Activated CD4-positive, alpha-beta memory T cell treated with anti-CD3 and anti-CD28 coated beads, Interleukin-2, amount 10 ng/mL, durations not matched to agents 7 days and 5 days (primary cell): ENCODE results near the gene POTEJ. TPM values are rescaled to one million over a fixed set of nuclear protein-coding genes. Genes with fewer than 3 reads are reported as not detected.
"Not testable (repeated sequence)": the region's sequence is repeated elsewhere in the genome, so short reads cannot be mapped to it uniquely, and the experiment has no call there.

Experiments
- CTCF ChIA-PET: fragments of 350-600 bp; sonication (Branson Sonifier 250); formaldehyde crosslinking; loops from one replicate; lab custom pipeline; 2021; ENCODE audit warnings: antibody characterized with exemption, inconsistent platforms; lab: Charles Lee
- POLR2A ChIA-PET: fragments of 350-600 bp; sonication (Branson Sonifier 250); formaldehyde crosslinking; loops from one replicate; lab custom pipeline; 2021; ENCODE audit warnings: antibody characterized with exemption; lab: Charles Lee
- DNase-seq: peaks from one replicate; pipeline ENCODE4 v3.0.0-alpha.2; 2020
- H3K27ac Mint-ChIP-seq: one replicate; pipeline ENCODE4 v1.8.0; 2021; ENCODE audit warnings: mild to moderate bottlenecking, mixed read lengths
- H3K27me3 Mint-ChIP-seq: one replicate; pipeline ENCODE4 v1.8.0; 2021; ENCODE audit warnings: mixed read lengths
- H3K36me3 Mint-ChIP-seq: one replicate; pipeline ENCODE4 v1.8.0; 2021; ENCODE audit warnings: low read depth, mixed read lengths
- H3K4me1 Mint-ChIP-seq: one replicate; pipeline ENCODE4 v1.8.0; 2021; ENCODE audit warnings: mixed read lengths
- H3K4me3 Mint-ChIP-seq: one replicate; pipeline ENCODE4 v1.8.0; 2021; ENCODE audit warnings: mild to moderate bottlenecking, mixed read lengths
- H3K9me3 Mint-ChIP-seq: one replicate; pipeline ENCODE4 v1.8.0; 2021; ENCODE audit warnings: mixed read lengths
- total RNA-seq, 2 experiments: library from RNA; stranded (reverse); gene quantifications; one replicate each; pipeline ENCODE4 v1.2.3, GENCODE V29; 2021

POTEJ gene
- total RNA-seq = not detected

DNA sequence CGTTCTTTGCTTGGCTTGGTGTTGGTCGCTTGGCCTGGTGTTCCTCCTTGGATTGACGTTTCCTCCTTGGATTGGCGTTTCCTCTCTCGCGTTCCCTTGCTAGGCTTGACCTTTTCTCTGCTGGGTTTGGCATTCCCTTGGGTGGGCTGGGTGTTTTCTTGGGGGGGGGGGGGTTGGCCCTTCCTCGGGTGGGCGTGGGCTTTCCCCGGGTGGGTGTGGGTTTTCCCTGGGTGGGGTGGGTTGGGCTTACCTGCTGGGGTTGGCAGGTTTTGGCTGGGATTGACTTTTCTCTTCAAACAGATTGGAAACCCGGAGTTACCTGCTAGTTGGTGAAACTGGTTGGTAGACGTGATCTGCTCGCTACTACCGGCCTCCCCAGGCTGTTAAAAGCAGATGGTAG, at the start of gene POTEJ:
POTEJ (plus strand) TSS at position 301 of the 400 bp plus-strand sequence; CDS start at position 394, 93 bp downstream.
- H3K4me1 Mint-ChIP-seq, H3K27ac Mint-ChIP-seq, H3K36me3 Mint-ChIP-seq, CTCF ChIA-PET, DNase-seq, H3K9me3 Mint-ChIP-seq, H3K4me3 Mint-ChIP-seq, POLR2A ChIA-PET, H3K27me3 Mint-ChIP-seq: not testable (repeated sequence)

DNA sequence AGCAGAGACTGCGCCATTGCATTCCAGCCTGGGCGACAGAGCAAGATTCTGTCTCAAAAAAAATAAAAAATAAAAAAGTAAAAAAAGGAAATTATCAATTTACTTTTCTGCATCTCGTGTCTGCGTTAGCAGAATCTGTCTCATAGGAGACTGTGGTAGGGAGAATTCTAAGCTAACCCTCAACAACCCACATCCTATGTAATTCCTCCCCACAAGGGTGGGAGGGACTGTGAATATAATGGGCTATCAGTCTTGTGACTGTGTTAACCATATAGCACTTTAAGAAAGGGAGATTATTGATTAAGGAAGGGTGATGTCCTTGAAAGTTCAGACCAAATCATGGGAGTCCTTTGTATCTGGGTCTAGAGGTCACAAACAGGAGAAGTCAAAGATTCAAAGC, 45.1 kb upstream of the POTEJ start:
- H3K4me3 Mint-ChIP-seq, CTCF ChIA-PET, POLR2A ChIA-PET, H3K36me3 Mint-ChIP-seq, H3K4me1 Mint-ChIP-seq, H3K27me3 Mint-ChIP-seq, H3K9me3 Mint-ChIP-seq, DNase-seq, H3K27ac Mint-ChIP-seq: not testable (repeated sequence)

DNA sequence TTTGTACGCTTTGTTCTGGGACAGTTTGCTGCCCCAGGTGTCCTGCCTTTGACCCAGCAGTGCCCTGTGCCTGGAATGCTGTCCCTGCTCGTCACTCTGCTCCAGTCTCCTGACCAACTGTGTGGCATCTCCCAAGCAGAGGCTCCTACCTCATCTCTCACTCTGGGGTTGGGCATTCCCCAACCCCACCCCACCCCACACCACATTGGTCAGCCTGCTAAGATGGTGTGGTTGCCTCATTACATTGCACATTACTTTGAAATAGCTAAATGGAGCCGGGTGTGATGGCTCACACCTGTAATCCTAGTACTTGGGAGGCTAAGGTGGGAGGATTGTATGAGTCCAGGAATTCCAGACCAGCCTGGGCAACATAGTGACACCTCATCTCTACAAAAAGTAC, 39.3 kb upstream of the POTEJ start:
- H3K36me3 Mint-ChIP-seq, H3K27ac Mint-ChIP-seq, H3K27me3 Mint-ChIP-seq, DNase-seq, H3K9me3 Mint-ChIP-seq, CTCF ChIA-PET, H3K4me3 Mint-ChIP-seq, POLR2A ChIA-PET, H3K4me1 Mint-ChIP-seq: not testable (repeated sequence)

DNA sequence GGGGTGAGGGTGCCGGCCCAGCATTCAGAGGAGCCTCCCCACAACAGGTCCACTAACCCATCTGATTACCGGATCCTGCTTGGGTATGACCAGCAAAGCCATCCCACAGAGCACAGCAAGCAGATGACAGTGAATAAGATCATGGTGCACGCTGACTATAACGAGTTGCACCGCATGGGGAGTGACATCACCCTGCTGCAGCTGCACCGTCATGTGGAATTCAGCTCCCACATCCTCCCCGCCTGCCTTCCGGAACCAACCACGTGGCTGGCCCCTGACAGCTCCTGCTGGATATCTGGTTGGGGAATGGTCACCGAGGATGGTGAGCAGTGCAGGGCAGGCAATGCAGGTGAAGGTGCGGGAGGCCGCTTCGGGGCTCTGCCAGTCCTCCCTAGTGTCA, 37.0 kb upstream of the POTEJ start:
- POLR2A ChIA-PET, H3K4me1 Mint-ChIP-seq, DNase-seq, H3K27ac Mint-ChIP-seq, H3K4me3 Mint-ChIP-seq, H3K36me3 Mint-ChIP-seq, H3K27me3 Mint-ChIP-seq, CTCF ChIA-PET, H3K9me3 Mint-ChIP-seq: not testable (repeated sequence)

DNA sequence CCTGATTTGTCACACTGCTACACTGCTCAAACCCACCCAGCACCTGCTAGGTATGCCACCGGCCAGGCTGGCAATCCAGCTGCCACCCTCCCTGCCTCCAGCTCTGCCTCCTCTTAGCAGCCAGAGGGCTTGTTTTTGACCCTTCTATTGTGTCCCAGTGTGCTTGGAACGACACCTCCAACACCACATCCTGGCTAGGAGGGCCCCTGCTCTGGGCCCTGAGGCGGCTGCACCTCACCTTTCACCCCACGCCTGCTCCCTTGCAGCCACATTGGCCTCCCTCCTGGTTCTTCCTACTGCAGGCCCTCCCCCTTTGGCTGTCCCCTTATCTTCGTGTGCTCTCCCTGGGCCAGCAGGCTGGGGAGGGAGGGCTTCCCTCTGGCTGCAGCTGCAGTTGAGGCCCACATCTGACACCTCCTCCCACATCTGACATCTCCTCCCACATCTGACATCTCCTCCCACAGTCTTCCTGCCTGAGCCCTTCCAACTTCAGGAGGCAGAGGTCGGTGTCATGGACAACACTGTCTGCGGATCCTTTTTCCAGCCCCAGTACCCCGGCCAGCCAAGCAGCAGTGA, 34.9 kb upstream of the POTEJ start:
- H3K27me3 Mint-ChIP-seq, DNase-seq, H3K36me3 Mint-ChIP-seq, CTCF ChIA-PET, H3K4me1 Mint-ChIP-seq, POLR2A ChIA-PET, H3K27ac Mint-ChIP-seq, H3K4me3 Mint-ChIP-seq, H3K9me3 Mint-ChIP-seq: not testable (repeated sequence)

DNA sequence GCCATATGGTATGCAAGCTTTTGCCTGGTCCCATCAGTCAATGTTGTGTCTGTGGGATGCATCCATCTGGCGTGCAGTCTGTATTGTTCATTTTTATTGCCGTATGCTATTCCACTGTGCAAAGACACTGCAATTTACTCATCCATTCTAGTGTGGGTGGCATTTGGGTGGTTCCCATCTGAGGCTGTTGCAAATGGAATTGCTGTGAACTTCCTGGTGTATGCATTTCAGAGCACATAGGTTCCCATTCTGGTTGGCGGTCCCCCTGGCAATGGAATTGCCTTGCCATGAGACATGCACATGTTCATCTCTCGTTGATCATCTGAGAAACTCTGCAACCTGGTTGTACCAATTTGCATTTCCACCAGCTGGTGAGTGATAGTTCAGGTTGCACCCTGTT, 33.7 kb upstream of the POTEJ start:
- POLR2A ChIA-PET = not testable (repeated sequence)

DNA sequence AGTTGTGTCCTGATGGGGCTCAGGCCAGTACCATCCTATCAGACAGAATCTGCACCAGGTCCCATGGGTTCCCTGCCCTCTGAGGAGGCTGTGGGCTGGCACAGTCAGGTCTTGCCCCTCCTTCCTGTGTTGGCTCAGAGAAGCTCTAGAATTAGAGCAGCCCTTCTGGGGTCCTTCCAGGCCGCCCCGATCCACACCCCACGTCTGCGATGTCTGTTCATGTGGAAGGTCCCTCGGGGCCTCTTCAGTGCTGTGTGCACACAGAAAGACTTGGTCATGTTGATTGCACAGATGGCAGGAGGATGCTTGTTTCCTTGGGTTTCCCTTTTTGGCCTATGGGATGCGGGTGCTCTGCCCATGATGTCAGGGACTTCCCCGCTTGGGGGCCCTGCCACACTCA, 32.1 kb upstream of the POTEJ start:
- DNase-seq, CTCF ChIA-PET, H3K27me3 Mint-ChIP-seq, H3K4me1 Mint-ChIP-seq, POLR2A ChIA-PET, H3K36me3 Mint-ChIP-seq, H3K9me3 Mint-ChIP-seq, H3K4me3 Mint-ChIP-seq, H3K27ac Mint-ChIP-seq: not testable (repeated sequence)

More for the DNA sequence above, 33.7 kb upstream of the POTEJ start:
- H3K27me3 Mint-ChIP-seq, H3K4me1 Mint-ChIP-seq, H3K4me3 Mint-ChIP-seq, DNase-seq, H3K9me3 Mint-ChIP-seq, H3K27ac Mint-ChIP-seq, H3K36me3 Mint-ChIP-seq, CTCF ChIA-PET: not testable (repeated sequence)

DNA sequence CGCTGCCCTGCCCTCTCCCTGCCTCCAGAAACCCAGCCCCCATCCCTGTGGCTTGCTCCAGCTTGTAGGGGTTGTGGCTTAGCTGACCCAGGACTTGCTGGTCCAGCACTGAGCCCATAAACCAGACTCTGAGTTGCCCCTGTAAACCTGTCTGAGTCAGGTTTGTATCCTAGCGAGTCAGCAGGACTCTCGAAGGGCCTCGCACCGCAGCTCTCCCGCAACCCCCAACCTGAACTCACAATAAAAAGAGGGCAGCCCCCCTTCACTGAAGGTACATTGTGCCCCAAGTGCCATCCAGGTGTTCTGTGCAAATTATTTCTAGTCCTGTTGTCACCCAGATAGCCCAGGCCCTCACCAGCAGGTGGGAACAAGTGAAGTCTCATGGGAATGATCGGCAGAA, 29.7 kb upstream of the POTEJ start:
- H3K27me3 Mint-ChIP-seq, H3K4me1 Mint-ChIP-seq, H3K36me3 Mint-ChIP-seq, H3K9me3 Mint-ChIP-seq, H3K27ac Mint-ChIP-seq, H3K4me3 Mint-ChIP-seq, CTCF ChIA-PET, DNase-seq, POLR2A ChIA-PET: not testable (repeated sequence)

DNA sequence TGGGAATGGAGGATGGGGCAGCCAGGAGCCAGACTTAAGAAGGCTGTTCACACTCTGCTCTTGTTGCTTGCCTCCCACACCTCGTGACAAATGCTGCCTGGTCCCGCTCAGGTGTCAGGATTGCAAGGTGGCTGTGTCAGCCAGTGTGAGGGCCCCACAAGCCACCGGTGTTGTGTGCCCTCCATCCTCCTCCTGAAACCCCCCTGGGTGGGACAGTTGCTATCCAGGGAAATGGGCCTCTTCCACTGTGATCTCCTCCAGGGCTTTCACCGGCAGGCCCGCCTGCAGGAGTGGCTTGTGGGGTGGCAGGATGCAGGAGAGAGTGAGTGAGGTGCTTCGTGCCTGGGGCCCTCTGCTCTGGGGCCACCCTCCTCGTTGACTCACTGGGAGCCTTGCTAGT, 28.3 kb upstream of the POTEJ start:
- H3K27ac Mint-ChIP-seq, H3K4me1 Mint-ChIP-seq, H3K9me3 Mint-ChIP-seq, H3K36me3 Mint-ChIP-seq, CTCF ChIA-PET, H3K27me3 Mint-ChIP-seq, H3K4me3 Mint-ChIP-seq, POLR2A ChIA-PET, DNase-seq: not testable (repeated sequence)

DNA sequence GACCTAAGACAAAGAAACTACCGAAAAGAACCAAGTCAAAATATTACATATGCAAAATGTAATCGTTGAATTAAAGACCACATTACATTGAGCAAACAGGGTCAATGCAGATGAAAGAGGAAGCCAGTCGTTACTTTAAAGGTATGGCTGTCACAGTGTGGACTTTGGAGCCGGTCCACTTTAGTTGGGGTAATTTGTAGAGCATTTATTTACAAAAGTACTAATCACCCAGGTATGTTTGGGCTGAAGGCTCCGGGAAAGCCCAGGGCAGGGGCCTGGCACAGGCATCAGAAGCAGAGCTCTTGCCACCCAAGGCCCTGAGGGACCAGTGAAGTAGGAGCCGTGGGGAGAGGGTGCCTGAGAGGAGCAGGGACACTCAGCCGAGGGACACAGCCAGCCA, 27.7 kb upstream of the POTEJ start:
- POLR2A ChIA-PET, H3K9me3 Mint-ChIP-seq, H3K4me1 Mint-ChIP-seq, H3K4me3 Mint-ChIP-seq, H3K27ac Mint-ChIP-seq, DNase-seq, H3K27me3 Mint-ChIP-seq, CTCF ChIA-PET, H3K36me3 Mint-ChIP-seq: not testable (repeated sequence)

DNA sequence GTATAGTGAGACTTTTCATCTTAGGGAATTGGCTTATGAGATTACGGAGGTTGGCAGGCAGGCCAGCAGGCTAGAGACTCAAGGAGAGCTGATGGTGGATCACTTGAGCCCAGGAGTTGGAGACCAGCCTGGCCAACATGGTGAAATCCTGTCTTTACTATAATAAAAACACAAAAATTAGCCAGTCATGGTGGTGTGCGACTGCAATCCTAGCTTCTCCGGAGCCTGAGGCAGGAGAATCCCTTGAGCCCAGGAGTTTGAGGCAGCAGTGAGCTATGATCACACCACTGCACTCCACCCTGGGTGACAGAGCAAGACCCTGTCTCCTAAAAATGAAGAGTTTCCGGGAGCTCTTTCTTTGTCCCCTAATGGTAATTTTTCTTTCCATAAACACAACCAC, 26.5 kb upstream of the POTEJ start:
- H3K36me3 Mint-ChIP-seq, DNase-seq, H3K4me1 Mint-ChIP-seq, H3K9me3 Mint-ChIP-seq, CTCF ChIA-PET, H3K27ac Mint-ChIP-seq, H3K27me3 Mint-ChIP-seq, H3K4me3 Mint-ChIP-seq, POLR2A ChIA-PET: not testable (repeated sequence)

DNA sequence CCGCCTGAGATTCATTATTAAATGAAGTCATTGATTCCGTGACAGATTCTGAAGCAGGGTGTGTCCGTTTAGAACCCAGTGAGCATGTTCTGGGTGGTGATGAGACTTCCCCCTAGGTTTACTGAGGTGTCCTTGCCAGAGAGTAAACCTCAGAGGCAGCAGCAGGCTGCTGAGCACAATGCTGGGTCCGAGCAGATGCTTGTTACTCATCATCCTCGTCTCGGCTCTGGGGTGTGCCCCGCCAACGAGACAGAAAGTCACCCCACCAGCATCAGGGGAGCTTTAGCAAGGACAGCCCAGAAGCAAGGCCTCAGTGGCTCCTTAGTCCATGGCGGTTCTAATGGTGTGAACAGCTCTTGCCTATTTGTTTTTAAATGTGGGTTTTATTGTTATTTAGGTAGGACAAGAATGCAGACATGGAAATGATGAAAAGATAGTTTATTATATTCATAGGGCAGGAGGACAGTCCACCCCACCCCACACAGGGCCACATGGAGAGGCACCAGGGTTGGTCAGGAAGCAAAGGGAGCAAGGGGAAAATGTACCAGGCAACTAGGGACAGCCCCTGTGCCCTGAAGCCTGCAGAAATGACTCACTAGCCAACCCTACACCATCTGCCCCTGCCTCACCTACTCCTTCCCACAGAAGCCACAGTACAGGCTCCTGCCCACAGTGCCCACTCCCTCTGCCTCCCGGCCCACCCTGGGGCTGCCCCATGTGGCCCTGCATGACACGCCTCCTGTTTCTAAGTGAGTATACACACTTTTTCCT, 22.4 kb upstream of the POTEJ start:
- H3K27ac Mint-ChIP-seq, H3K4me3 Mint-ChIP-seq: not testable (repeated sequence)

DNA sequence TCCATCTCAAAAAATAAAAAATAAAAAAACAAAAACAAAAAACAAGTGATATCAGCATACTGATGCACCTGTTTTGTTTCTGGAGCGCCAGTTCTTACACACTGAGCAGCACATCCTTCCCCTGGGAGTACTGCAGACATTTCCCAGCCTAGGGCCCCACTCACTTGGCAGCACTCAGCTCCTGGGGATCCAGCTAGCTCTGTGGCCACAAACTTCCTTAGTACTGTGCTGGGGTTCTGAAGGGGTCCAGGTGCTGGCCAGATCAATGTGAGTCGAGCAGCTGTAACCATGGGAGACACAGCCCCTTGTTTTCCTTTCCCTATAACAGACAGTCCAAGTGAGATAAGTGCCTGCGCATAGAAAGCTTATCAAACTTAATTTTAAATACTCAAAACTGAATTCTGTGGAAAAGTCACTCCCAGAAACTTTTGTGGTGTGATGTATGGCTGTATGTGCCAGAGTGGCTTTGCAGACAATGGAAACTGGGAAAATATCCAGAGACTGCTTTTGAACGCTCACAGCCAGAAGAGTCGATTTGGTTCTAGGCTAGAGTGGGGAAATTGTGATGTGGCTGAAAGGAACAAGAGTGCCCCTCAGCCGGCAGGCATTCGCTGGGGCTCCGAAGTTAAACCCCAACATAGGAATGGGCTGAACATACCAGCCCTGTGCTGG, 20.9 kb upstream of the POTEJ start:
- H3K4me3 Mint-ChIP-seq, H3K27ac Mint-ChIP-seq, H3K4me1 Mint-ChIP-seq, CTCF ChIA-PET, DNase-seq, H3K9me3 Mint-ChIP-seq, POLR2A ChIA-PET, H3K27me3 Mint-ChIP-seq, H3K36me3 Mint-ChIP-seq: not testable (repeated sequence)

More for the DNA sequence above, 22.4 kb upstream of the POTEJ start:
- CTCF ChIA-PET, H3K27me3 Mint-ChIP-seq, H3K4me1 Mint-ChIP-seq, POLR2A ChIA-PET, H3K9me3 Mint-ChIP-seq, H3K36me3 Mint-ChIP-seq, DNase-seq: not testable (repeated sequence)
